ENCODE measurements around the gene LCE5A. TPM values are rescaled to one million over a fixed set of nuclear protein-coding genes. Genes with fewer than 3 reads are reported as not detected.

LCE5A gene, protein sequence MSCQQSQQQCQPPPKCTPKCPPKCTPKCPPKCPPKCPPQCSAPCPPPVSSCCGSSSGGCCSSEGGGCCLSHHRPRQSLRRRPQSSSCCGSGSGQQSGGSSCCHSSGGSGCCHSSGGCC
- not detected in 2 replicates for total RNA-seq (ENCODE audit: low replicate concordance)

DNA sequence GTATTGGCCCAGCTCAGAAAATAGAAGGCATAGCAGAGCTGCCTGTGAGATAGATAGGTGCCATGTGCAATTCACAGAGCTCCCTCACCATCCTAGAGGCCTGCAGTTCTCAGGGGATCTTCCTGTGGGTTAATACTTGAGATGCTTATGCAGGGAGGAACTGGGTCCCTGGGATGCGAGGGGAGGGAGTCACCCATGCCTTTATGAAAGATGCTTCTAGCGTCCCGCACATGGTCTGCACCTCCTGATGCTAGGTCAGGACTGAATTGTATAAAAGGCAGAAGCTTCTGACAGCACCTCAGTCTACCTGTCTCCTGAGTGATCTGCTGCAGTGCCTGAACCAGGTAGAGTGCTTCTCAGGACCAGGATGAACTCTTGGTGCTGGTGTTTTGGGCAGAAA is at the start of gene LCE5A:
TSS of gene LCE5A (plus strand) at position 301 of the 400 bp plus-strand sequence. CDS start 732 bp downstream, outside the sequence.
- TF ChIP-seq, protein P1, sequence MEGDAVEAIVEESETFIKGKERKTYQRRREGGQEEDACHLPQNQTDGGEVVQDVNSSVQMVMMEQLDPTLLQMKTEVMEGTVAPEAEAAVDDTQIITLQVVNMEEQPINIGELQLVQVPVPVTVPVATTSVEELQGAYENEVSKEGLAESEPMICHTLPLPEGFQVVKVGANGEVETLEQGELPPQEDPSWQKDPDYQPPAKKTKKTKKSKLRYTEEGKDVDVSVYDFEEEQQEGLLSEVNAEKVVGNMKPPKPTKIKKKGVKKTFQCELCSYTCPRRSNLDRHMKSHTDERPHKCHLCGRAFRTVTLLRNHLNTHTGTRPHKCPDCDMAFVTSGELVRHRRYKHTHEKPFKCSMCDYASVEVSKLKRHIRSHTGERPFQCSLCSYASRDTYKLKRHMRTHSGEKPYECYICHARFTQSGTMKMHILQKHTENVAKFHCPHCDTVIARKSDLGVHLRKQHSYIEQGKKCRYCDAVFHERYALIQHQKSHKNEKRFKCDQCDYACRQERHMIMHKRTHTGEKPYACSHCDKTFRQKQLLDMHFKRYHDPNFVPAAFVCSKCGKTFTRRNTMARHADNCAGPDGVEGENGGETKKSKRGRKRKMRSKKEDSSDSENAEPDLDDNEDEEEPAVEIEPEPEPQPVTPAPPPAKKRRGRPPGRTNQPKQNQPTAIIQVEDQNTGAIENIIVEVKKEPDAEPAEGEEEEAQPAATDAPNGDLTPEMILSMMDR (IDR thresholded peaks at IDR 0.05; ENCODE audit: insufficient read depth, low read length): no peak

DNA sequence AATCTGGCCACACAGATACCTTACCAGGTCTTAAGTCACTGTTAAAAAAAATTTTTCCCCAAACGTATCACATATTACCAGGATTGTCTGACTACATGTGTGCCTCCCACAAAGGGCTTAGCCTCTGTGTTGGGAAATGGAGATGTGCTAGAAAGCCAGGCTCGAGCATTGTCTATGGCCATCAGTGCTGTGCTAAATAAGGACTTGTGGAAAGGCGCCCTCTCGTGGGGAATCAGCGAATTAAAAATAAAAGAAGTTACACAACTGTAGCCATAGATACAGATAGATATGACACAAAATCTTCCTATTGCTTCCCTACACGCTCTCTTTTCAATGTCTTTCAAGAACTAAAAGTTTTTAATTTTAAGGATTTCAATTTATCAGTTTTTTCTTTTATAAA is 49.1 kb upstream of the LCE5A start:
- no peak overlapping the region for H3K4me3 ChIP-seq (ENCODE audit: low read depth, low read length)
- peak; percentile 77 for DNase-seq (ENCODE audit: low read depth)
- TF ChIP-seq, protein P1 (IDR thresholded peaks at IDR 0.05; ENCODE audit: insufficient read depth, low read length): peak; percentile 65

More for the DNA sequence above, at the start of gene LCE5A:
- DNase-seq (ENCODE audit: low read depth): no peak
- no peak within 1 kb of the TSS for H3K4me3 ChIP-seq (ENCODE audit: low read depth, low read length)

DNA sequence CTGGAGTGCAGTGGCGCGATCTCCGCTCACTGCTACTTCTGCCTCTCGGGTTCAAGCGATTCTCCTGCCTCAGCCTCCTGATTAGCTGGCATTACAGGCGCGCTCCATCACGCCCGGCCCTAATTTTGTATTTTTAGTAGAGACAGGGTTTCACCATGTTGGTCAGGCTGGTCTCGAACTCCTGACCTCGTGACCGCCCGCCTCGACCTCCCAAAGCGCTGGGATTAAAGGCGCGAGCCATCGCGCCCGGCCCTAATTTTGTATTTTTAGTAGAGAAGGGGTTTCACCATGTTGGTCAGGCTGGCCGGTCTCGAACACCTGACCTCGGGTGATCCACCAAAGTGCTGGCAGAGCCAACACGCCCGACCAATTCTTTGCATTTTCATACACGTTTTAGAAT is 48.0 kb upstream of the LCE5A start:
- no peak for DNase-seq (ENCODE audit: low read depth)
- TF ChIP-seq, protein P1 (IDR thresholded peaks at IDR 0.05; ENCODE audit: insufficient read depth, low read length): no peak
- H3K4me3 ChIP-seq (ENCODE audit: low read depth, low read length): no peak overlapping the region

DNA sequence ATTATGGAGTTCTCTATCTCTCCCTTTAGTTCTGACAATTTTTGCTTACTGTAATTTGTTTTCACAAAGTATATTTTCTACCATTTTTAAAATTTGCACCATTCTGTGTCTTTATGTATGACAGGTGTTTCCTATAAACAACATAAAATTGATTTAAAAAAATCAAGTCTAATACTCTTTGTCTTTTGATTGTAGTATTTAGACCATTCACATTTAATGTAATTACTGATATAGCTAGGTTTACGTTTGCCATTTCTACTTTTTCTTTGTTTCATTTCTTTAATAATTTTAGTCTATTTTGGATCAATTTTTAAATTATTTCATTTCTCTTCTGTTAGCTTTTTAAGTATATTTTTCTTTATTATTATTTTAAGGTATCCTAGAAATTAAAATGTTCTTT is 44.4 kb upstream of the LCE5A start:
- TF ChIP-seq, protein P1 (IDR thresholded peaks at IDR 0.05; ENCODE audit: insufficient read depth, low read length): no peak
- no peak for DNase-seq (ENCODE audit: low read depth)
- no peak overlapping the region for H3K4me3 ChIP-seq (ENCODE audit: low read depth, low read length)

DNA sequence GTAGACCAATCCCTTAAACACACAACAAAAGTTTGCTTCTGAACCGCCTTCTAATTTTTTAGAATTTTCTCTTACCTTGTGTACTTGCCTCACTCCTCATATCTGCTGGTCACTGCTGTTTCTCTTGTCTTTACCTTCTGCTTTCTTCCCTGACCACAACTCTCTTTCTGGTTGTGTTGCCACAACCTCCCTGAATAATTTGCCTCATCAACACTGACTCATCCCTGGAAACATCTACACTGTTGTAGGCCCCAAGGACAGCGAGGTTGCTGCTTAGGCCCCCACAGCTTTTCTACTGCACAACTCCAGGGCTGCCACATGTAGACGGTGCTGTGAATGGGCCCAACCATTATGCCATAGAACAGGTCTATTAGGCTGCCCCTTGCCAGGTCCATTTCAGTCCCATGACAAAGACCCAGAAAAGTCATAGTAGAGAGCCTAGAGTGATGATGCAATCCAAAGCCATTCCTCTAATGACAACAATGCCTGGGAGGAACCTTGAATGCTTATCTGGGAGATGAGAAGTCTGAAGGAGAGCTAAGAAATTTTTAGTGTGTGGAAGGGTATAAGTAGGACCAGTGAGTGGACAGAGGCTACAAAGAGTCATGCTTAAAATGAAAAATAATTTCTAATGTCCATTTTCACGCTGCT is 36.6 kb upstream of the LCE5A start:
- peak; percentile 12 for DNase-seq (ENCODE audit: low read depth)
- H3K4me3 ChIP-seq (ENCODE audit: low read depth, low read length): no peak overlapping the region
- TF ChIP-seq, protein P1 (IDR thresholded peaks at IDR 0.05; ENCODE audit: insufficient read depth, low read length): no peak

DNA sequence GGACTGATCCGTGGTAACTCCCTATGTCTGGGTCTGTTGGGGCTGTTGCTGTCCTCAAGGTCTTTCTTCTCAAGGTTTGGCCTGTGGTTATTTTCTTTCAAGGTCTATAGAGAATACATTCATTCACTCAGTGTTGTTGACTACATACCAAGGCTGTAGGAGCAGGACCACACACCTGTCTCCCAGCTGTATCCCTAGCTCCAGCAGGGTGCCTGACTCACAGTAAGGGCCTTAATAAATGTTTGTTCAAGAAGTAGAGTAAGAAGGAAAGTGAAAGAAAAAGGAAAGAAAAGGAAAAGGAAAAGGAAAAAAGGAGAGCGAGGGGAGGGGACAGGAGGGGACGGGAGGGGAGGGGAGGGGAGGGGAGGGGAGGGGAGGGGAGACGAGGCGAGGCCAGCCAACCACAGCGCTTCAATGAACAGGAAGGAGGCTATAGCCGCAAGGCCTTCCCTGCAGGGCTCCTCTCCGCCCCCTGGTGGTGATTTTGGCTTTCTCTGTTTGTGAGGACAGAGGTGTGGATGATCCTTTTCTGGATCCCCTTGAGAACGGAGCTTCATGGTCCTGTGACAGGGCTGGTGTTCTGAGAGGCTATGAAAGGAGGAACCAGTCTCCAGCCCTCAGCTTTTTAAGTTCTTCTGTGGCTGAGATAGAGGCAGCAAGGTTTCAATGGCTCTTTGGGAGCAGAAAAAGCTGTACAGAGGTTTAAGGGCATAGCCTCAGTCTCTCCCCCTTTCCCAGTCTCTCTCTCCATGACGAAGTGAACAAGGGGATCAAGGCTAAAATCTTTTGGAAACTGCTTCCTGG is 30.6 kb upstream of the LCE5A start:
- DNase-seq (ENCODE audit: low read depth): peak; percentile 37
- TF ChIP-seq, protein P1 (IDR thresholded peaks at IDR 0.05; ENCODE audit: insufficient read depth, low read length): peak; percentile 64
- H3K4me3 ChIP-seq (ENCODE audit: low read depth, low read length): no peak overlapping the region

Measured in fibroblast of the aortic adventitia (primary cell).